ENCODE measurements around the gene PRR5L. TPM values are rescaled to one million over a fixed set of nuclear protein-coding genes. Genes with fewer than 3 reads are reported as not detected.

PRR5L gene
- total RNA-seq, 2 donors from 2014 or later = 3.2 to 11.8 TPM

- ATAC-seq (ENCODE audit: insufficient number of reproducible peaks, low FRiP score, low read depth) (no peak), DNase-seq (ENCODE audit: low spot score) (no peak)
- no peak overlapping the region for H3K4me3 ChIP-seq
- peaks cover 7% of the 10 kb centered on the region for H3K36me3 ChIP-seq
- TF ChIP-seq CTCF (IDR thresholded peaks at IDR 0.05) = no peak
- no peaks in the 10 kb centered on the region for H3K27me3 ChIP-seq (replicated peaks; ENCODE audit: insufficient read depth)
- no peaks in the 10 kb centered on the region for H3K9me3 ChIP-seq
- no peaks in the 10 kb centered on the region for H3K4me1 ChIP-seq (ENCODE audit: control insufficient read depth in 1 of 2, low read depth in 2 of 2)
- H3K27ac ChIP-seq = no peak overlapping the region
These were observed 15.6 kb upstream of the PRR5L start for GRCh38 chr11:36280531-36280930.

- no peaks in the 10 kb centered on the region for H3K27me3 ChIP-seq (replicated peaks; ENCODE audit: insufficient read depth)
- ATAC-seq (ENCODE audit: insufficient number of reproducible peaks, low FRiP score, low read depth) (no peak), DNase-seq (ENCODE audit: low spot score) (no peak)
- no peaks in the 10 kb centered on the region for H3K36me3 ChIP-seq
- no peak overlapping the region for H3K27ac ChIP-seq
- no peaks in the 10 kb centered on the region for H3K4me1 ChIP-seq (ENCODE audit: control insufficient read depth in 1 of 2, low read depth in 2 of 2)
- no peak overlapping the region for H3K4me3 ChIP-seq
- H3K9me3 ChIP-seq = no peaks in the 10 kb centered on the region
- TF ChIP-seq CTCF (IDR thresholded peaks at IDR 0.05) = no peak
These were observed 14.2 kb upstream of the PRR5L start for GRCh38 chr11:36281850-36282249.

- TF ChIP-seq CTCF (IDR thresholded peaks at IDR 0.05) = no peak
- no peaks in the 10 kb centered on the region for H3K27me3 ChIP-seq (replicated peaks; ENCODE audit: insufficient read depth)
- no peaks in the 10 kb centered on the region for H3K9me3 ChIP-seq
- DNase-seq (ENCODE audit: low spot score) = no peak
- no peak for ATAC-seq (ENCODE audit: insufficient number of reproducible peaks, low FRiP score, low read depth)
- no peaks in the 10 kb centered on the region for H3K36me3 ChIP-seq
- H3K4me1 ChIP-seq (ENCODE audit: control insufficient read depth in 1 of 2, low read depth in 2 of 2) = peaks cover 1 to 4% of the 10 kb centered on the region in 2 donors
- H3K4me3 ChIP-seq = no peak overlapping the region
- no peak overlapping the region for H3K27ac ChIP-seq
These were observed 13.2 kb upstream of the PRR5L start for GRCh38 chr11:36282926-36283325.

GRCh38 chr11:36288442-36289225 lies 7.5 kb upstream of the PRR5L start:
- no peaks in the 10 kb centered on the region for H3K36me3 ChIP-seq
- H3K27me3 ChIP-seq (replicated peaks; ENCODE audit: insufficient read depth) = no peaks in the 10 kb centered on the region
- H3K4me1 ChIP-seq (ENCODE audit: control insufficient read depth in 1 of 2, low read depth in 2 of 2) = peaks cover 13 to 17% of the 10 kb centered on the region in 2 donors
- ATAC-seq (ENCODE audit: insufficient number of reproducible peaks, low FRiP score, low read depth) = peak; percentile 3
- peak overlapping the region; percentile 93 for H3K4me3 ChIP-seq
- TF ChIP-seq CTCF (IDR thresholded peaks at IDR 0.05) = no peak
- no peaks in the 10 kb centered on the region for H3K9me3 ChIP-seq
- no peak for DNase-seq (ENCODE audit: low spot score)
- peak overlapping the region in 1 of 2 donors; percentile 54 for H3K27ac ChIP-seq

- Histone ChIP-seq H3K4me3 (peak within 1 kb of the TSS; percentile 93), H3K27ac (peak within 1 kb of the TSS in 1 of 2 donors; percentile 54), H3K9me3 (no peaks in the 10 kb centered on the region), H3K36me3 (no peaks in the 10 kb centered on the region), H3K27me3 (replicated peaks; ENCODE audit: insufficient read depth) (no peaks in the 10 kb centered on the region), H3K4me1 (ENCODE audit: control insufficient read depth in 1 of 2, low read depth in 2 of 2) (peaks cover 13 to 17% of the 10 kb centered on the region in 2 donors)
- DNase-seq (ENCODE audit: low spot score) (peak; percentile 92), ATAC-seq (ENCODE audit: insufficient number of reproducible peaks, low FRiP score, low read depth) (peak; percentile 88)
- no peak for TF ChIP-seq CTCF (IDR thresholded peaks at IDR 0.05)
These were observed 6.7 kb upstream of the PRR5L start, which contains the start of gene COMMD9 for GRCh38 chr11:36289226-36289852. Gene COMMD9, minus strand, starts transcription at chr11:36289424. Its CDS starts 12 bp downstream, at chr11:36289412.

Data from thoracic aorta (tissue), 2 donors.